Measurements from ENCODE around the gene STXBP6. TPM values are rescaled to one million over a fixed set of nuclear protein-coding genes. Genes with fewer than 3 reads are reported as not detected.

Gene STXBP6
- total and polyA plus RNA-seq, 2 experiments from 2014 or later: 19.7 to 29.0 TPM

DNA sequence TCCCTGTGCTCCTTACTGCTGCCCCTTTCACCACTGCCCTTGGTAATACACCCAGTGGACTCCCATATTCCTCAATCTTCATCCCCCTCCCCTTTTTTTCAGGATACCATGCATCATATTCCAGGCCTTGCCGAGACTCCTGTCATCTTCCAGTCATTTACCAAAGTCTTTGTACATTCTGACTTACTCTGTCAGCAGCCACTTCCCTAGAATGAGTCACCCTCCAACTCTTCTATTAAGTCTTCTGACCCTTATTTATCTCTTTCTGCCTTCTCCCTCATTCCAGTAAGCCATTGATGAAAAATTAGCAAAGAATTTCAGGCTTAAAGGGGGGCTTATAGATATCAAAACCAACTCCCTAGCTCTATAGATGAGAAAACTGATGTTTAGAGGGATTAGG lies 128.0 kb downstream of the STXBP6 start:
- Histone ChIP-seq H3F3A (replicated peaks; ENCODE audit: low read depth) (no peaks in the 10 kb centered on the region), H3K27ac (ENCODE audit: low read depth) (no peak overlapping the region), H3K79me2 (replicated peaks; ENCODE audit: insufficient read depth) (no peaks in the 10 kb centered on the region), H3K4me1 (ENCODE audit: insufficient read depth) (peaks cover 43% of the 10 kb centered on the region), H2AFZ (no peak overlapping the region), H3K36me3 (ENCODE audit: insufficient read depth) (no peaks in the 10 kb centered on the region), H3K27me3 (ENCODE audit: insufficient read depth) (no peaks in the 10 kb centered on the region), H3K4me2 (no peak overlapping the region), H3K9me2 (ENCODE audit: insufficient read depth) (no peaks in the 10 kb centered on the region), H4K20me1 (replicated peaks; ENCODE audit: insufficient read depth) (no peaks in the 10 kb centered on the region), H3K4me3 (no peak overlapping the region)
- Mint-ChIP-seq H3K9me3 (no peaks in the 10 kb centered on the region), H3K27ac (no peak overlapping the region), H3K4me1 (peaks cover 47% of the 10 kb centered on the region), H3K27me3 (ENCODE audit: insufficient read depth, low read depth, poor library complexity) (no peaks in the 10 kb centered on the region), H3K36me3 (ENCODE audit: low read depth) (no peaks in the 10 kb centered on the region), H3K4me3 (no peak overlapping the region)
- no peak for DNase-seq (ENCODE audit: low spot score)
- TF ChIP-seq ZNF462 (CRISPR knock-in tag; IDR thresholded peaks at IDR 0.05) (no peak), ETS1 (IDR thresholded peaks at IDR 0.05) (no peak), NANOG (IDR thresholded peaks at IDR 0.05; ENCODE audit: borderline replicate concordance) (no peak), JUNB (IDR thresholded peaks at IDR 0.05; ENCODE audit: unreplicated experiment) (no peak), EZH2 (IDR thresholded peaks at IDR 0.05; ENCODE audit: low read depth, unreplicated experiment) (no peak), ZNF114 (CRISPR knock-in tag; IDR thresholded peaks at IDR 0.05) (no peak), POLR2AphosphoS5 (IDR thresholded peaks at IDR 0.05; ENCODE audit: low read depth) (no peak), REST (IDR thresholded peaks at IDR 0.05; ENCODE audit: unreplicated experiment) (no peak), CREB1 (CRISPR knock-in tag; IDR thresholded peaks at IDR 0.05; ENCODE audit: low read depth) (no peak), EZH2phosphoT487 (IDR thresholded peaks at IDR 0.05; ENCODE audit: unreplicated experiment) (no peak), ZNF331 (CRISPR knock-in tag; IDR thresholded peaks at IDR 0.05; ENCODE audit: low read depth) (no peak), STAT1 (IDR thresholded peaks at IDR 0.05; ENCODE audit: unreplicated experiment) (no peak)
- ATAC-seq: no peak

Data from GM23338 (cell line).